HG03045 (cell line): ENCODE data around the gene GGT7.
"Not testable (repeated sequence)": the region's sequence is repeated elsewhere in the genome, so short reads cannot be mapped to it uniquely, and the experiment has no call there.

Experiments used
- ATAC-seq: cut with Tn5 transposase; IDR thresholded peaks from one replicate; pipeline ENCODE4 v1.9.1; 2021; ENCODE audit warnings: mild to moderate bottlenecking, moderate library complexity; ENCODE audit not compliant: unreplicated experiment

GGT7 gene

GRCh38 chr20:34850969-34851368 is 21.7 kb downstream of the GGT7 start:
- ATAC-seq, result no peak

GRCh38 chr20:34849778-34850177 is 22.9 kb downstream of the GGT7 start:
- ATAC-seq, result no peak

- no peak for ATAC-seq
These were observed 24.1 kb downstream of the GGT7 start for GRCh38 chr20:34848597-34848996.

GRCh38 chr20:34843421-34843820 is 29.2 kb downstream of the GGT7 start:
- no peak for ATAC-seq

- ATAC-seq, result no peak
These were observed 30.5 kb downstream of the GGT7 start for GRCh38 chr20:34842143-34842542.

- no peak for ATAC-seq
These were observed 38.2 kb downstream of the GGT7 start for GRCh38 chr20:34834459-34834893.

GRCh38 chr20:34831936-34832335 is 40.7 kb downstream of the GGT7 start:
- no peak for ATAC-seq

- no peak for ATAC-seq
These were observed 43.5 kb downstream of the GGT7 start for GRCh38 chr20:34829191-34829590.

- ATAC-seq, result peak; percentile 61
These were observed 46.9 kb downstream of the GGT7 start, which contains the start of gene NCOA6 for GRCh38 chr20:34825530-34826362. TSS of gene NCOA6 (minus strand) at chr20:34825651. CDS start at chr20:34782355, 43,296 bp downstream.

- ATAC-seq, result peak; percentile 73
These were observed 47.7 kb downstream of the GGT7 start for GRCh38 chr20:34824806-34825529.

- peak; percentile 31 for ATAC-seq
These were observed 48.2 kb downstream of the GGT7 start for GRCh38 chr20:34824452-34824805.

GRCh38 chr20:34824026-34824425 is 48.6 kb downstream of the GGT7 start:
- no peak for ATAC-seq

- no peak for ATAC-seq
These were observed 51.7 kb downstream of the GGT7 start for GRCh38 chr20:34820805-34821578.

- no peak for ATAC-seq
These were observed 54.9 kb downstream of the GGT7 start for GRCh38 chr20:34817801-34818200.

- ATAC-seq, result no peak
These were observed 55.6 kb downstream of the GGT7 start for GRCh38 chr20:34817072-34817471.

GRCh38 chr20:34815636-34816035 is 57.0 kb downstream of the GGT7 start:
- ATAC-seq, result no peak

- ATAC-seq, result no peak
These were observed 64.1 kb downstream of the GGT7 start for GRCh38 chr20:34808583-34808982.

GRCh38 chr20:34807944-34808465 is 64.7 kb downstream of the GGT7 start:
- ATAC-seq, result not testable (repeated sequence)

- no peak for ATAC-seq
These were observed 66.4 kb downstream of the GGT7 start for GRCh38 chr20:34806255-34806654.

- no peak for ATAC-seq
These were observed 73.8 kb downstream of the GGT7 start for GRCh38 chr20:34798871-34799270.

GRCh38 chr20:34798328-34798727 is 74.3 kb downstream of the GGT7 start:
- no peak for ATAC-seq
